ENCODE data around the gene BABAM2.
"Not testable (repeated sequence)": the region's sequence is repeated elsewhere in the genome, so short reads cannot be mapped to it uniquely, and the experiment has no call there.

DNA sequence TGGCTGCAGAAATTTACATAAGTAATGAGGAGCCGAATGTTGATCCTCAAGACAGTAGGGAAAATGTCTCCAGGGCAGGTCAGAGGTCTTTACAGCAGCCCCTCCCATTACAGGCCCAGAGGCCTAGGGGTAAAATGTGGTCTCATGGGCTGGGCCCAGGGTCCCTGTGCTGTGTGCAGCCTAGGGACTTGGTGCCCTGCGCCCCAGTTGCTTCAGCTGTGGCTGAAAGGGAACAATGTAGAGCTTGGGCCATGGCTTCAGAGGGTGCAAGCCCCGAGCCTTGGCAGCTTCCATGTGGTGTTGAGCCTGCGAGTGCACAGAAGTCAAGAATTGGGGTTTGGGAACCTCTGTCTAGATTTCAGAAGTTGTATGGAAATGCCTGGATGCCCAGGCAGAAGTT, 77.5 kb downstream of the BABAM2 start:
- not testable (repeated sequence) for TF ChIP-seq ZKSCAN1 (IDR thresholded peaks at IDR 0.05; ENCODE audit: low read depth, low read length); JUND (IDR thresholded peaks at IDR 0.05; ENCODE audit: borderline replicate concordance, low read depth, low read length); JUND (tag; IDR thresholded peaks at IDR 0.05; ENCODE audit: borderline replicate concordance, low read depth, low read length); CEBPB (tag; IDR thresholded peaks at IDR 0.05); EP300 (IDR thresholded peaks at IDR 0.05; ENCODE audit: low read length); TCF7L2 (IDR thresholded peaks at IDR 0.05; ENCODE audit: low read depth, low read length); BCL6 (CRISPR knock-in tag; IDR thresholded peaks at IDR 0.05); IRF2 (CRISPR knock-in tag; IDR thresholded peaks at IDR 0.05); CBFB (CRISPR knock-in tag; IDR thresholded peaks at IDR 0.05); KDM1A (IDR thresholded peaks at IDR 0.05)
- TF ChIP-seq, protein P1, sequence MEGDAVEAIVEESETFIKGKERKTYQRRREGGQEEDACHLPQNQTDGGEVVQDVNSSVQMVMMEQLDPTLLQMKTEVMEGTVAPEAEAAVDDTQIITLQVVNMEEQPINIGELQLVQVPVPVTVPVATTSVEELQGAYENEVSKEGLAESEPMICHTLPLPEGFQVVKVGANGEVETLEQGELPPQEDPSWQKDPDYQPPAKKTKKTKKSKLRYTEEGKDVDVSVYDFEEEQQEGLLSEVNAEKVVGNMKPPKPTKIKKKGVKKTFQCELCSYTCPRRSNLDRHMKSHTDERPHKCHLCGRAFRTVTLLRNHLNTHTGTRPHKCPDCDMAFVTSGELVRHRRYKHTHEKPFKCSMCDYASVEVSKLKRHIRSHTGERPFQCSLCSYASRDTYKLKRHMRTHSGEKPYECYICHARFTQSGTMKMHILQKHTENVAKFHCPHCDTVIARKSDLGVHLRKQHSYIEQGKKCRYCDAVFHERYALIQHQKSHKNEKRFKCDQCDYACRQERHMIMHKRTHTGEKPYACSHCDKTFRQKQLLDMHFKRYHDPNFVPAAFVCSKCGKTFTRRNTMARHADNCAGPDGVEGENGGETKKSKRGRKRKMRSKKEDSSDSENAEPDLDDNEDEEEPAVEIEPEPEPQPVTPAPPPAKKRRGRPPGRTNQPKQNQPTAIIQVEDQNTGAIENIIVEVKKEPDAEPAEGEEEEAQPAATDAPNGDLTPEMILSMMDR (IDR thresholded peaks at IDR 0.05 in 2 of 3, conservative IDR thresholded peaks at IDR 0.05 in 1 of 3; ENCODE audit: insufficient read depth in 2 of 3, low read depth in 1 of 3, low read length in 3 of 3): not testable (repeated sequence)
- TF ChIP-seq, protein P2, sequence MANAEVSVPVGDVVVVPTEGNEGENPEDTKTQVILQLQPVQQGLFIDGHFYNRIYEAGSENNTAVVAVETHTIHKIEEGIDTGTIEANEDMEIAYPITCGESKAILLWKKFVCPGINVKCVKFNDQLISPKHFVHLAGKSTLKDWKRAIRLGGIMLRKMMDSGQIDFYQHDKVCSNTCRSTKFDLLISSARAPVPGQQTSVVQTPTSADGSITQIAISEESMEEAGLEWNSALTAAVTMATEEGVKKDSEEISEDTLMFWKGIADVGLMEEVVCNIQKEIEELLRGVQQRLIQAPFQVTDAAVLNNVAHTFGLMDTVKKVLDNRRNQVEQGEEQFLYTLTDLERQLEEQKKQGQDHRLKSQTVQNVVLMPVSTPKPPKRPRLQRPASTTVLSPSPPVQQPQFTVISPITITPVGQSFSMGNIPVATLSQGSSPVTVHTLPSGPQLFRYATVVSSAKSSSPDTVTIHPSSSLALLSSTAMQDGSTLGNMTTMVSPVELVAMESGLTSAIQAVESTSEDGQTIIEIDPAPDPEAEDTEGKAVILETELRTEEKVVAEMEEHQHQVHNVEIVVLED (CRISPR knock-in tag; IDR thresholded peaks at IDR 0.05): not testable (repeated sequence)
- TF ChIP-seq, protein P3, sequence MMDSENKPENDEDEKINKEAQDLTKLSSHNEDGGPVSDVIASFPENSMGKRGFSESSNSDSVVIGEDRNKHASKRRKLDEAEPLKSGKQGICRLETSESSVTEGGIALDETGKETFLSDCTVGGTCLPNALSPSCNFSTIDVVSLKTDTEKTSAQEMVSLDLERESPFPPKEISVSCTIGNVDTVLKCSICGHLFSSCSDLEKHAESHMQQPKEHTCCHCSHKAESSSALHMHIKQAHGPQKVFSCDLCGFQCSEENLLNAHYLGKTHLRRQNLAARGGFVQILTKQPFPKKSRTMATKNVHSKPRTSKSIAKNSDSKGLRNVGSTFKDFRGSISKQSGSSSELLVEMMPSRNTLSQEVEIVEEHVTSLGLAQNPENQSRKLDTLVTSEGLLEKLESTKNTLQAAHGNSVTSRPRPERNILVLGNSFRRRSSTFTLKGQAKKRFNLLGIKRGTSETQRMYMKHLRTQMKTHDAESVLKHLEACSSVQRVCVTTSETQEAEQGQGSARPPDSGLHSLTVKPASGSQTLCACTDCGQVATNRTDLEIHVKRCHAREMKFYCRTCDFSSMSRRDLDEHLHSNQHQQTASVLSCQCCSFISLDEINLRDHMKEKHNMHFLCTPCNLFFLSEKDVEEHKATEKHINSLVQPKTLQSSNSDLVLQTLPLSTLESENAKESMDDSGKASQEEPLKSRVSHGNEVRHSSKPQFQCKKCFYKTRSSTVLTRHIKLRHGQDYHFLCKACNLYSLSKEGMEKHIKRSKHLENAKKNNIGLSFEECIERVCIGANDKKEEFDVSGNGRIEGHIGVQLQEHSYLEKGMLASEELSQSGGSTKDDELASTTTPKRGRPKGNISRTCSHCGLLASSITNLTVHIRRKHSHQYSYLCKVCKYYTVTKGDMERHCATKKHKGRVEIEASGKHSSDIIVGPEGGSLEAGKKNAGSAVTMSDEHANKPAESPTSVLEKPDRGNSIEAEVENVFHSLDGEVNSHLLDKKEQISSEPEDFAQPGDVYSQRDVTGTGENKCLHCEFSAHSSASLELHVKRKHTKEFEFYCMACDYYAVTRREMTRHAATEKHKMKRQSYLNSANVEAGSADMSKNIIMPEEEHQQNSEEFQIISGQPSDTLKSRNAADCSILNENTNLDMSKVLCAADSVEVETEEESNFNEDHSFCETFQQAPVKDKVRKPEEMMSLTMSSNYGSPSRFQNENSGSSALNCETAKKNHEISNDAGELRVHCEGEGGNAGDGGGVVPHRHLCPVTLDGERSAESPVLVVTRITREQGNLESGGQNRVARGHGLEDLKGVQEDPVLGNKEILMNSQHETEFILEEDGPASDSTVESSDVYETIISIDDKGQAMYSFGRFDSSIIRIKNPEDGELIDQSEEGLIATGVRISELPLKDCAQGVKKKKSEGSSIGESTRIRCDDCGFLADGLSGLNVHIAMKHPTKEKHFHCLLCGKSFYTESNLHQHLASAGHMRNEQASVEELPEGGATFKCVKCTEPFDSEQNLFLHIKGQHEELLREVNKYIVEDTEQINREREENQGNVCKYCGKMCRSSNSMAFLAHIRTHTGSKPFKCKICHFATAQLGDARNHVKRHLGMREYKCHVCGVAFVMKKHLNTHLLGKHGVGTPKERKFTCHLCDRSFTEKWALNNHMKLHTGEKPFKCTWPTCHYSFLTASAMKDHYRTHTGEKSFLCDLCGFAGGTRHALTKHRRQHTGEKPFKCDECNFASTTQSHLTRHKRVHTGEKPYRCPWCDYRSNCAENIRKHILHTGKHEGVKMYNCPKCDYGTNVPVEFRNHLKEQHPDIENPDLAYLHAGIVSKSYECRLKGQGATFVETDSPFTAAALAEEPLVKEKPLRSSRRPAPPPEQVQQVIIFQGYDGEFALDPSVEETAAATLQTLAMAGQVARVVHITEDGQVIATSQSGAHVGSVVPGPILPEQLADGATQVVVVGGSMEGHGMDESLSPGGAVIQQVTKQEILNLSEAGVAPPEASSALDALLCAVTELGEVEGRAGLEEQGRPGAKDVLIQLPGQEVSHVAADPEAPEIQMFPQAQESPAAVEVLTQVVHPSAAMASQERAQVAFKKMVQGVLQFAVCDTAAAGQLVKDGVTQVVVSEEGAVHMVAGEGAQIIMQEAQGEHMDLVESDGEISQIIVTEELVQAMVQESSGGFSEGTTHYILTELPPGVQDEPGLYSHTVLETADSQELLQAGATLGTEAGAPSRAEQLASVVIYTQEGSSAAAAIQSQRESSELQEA (IDR thresholded peaks at IDR 0.05; ENCODE audit: low read depth): not testable (repeated sequence)
- TF ChIP-seq, protein P4, sequence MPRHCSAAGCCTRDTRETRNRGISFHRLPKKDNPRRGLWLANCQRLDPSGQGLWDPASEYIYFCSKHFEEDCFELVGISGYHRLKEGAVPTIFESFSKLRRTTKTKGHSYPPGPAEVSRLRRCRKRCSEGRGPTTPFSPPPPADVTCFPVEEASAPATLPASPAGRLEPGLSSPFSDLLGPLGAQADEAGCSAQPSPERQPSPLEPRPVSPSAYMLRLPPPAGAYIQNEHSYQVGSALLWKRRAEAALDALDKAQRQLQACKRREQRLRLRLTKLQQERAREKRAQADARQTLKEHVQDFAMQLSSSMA (CRISPR knock-in tag; IDR thresholded peaks at IDR 0.05): not testable (repeated sequence)
